HG02642 (cell line): ENCODE data around the gene CCNY.
"Not testable (repeated sequence)": the region's sequence is repeated elsewhere in the genome, so short reads cannot be mapped to it uniquely, and the experiment has no call there.

Experiments used
- ATAC-seq: cut with Tn5 transposase; IDR thresholded peaks from one replicate; pipeline ENCODE4 v1.9.1; 2021; ENCODE audit warnings: mild to moderate bottlenecking; ENCODE audit not compliant: unreplicated experiment, poor library complexity

Gene CCNY

GRCh38 chr10:35399414-35400009 lies 63.2 kb downstream of the CCNY start:
- ATAC-seq, result no peak

DNA sequence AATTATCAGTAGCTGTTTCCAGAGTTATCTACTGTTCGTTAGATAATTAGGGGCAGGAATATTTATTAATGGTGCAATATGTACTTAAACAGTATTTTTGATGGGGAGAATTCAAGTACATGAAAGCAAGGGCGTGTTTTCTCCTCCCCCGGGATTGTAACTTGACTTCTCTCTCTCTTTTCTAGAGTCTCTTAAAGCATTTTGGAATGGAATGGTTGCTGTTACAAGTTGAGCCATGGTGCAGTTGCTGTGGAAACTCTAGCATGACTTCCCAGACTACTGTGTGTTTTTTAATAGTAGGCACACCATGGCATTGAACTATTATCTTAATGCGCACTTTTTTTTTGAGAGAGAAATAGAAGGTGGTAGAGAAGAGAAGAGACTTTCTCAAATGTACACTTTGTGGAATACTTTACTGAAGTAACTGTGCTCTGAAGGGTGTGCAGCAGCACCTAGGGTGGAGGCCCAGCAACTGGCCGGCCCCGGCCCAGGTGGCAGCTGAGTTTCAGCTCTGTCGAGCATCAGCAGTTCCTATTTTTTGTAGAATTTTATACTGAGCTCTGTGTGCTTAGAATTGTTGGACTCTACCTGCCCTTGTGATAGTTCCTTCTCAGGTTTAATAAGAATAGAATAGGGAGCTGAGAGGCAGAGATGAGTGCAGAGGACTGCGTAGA lies 64.4 kb downstream of the CCNY start:
- no peak for ATAC-seq

DNA sequence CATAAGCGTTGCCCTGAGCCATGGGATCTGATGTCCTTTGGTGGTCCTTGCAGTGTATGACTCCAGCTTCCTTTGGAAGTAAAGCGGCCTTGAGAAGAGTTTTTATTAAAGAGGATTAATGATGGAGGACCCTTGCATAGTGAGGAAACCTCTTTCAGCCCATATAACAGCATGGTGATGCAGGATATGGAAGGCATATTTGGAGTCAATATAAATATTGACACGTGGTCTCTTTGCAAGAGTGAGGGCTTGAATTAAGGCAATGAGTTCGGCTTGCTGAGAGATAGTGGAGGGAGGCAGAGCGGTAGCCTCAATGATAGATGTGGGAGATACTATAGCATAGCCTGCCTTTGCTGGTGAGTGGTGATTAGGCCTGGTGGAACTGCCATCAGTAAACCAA lies 67.2 kb downstream of the CCNY start:
- ATAC-seq, result not testable (repeated sequence)

- ATAC-seq, result not testable (repeated sequence)
Observed at GRCh38 chr10:35404077-35404476, 67.8 kb downstream of the CCNY start.

GRCh38 chr10:35406003-35406630 lies 69.8 kb downstream of the CCNY start:
- not testable (repeated sequence) for ATAC-seq

DNA sequence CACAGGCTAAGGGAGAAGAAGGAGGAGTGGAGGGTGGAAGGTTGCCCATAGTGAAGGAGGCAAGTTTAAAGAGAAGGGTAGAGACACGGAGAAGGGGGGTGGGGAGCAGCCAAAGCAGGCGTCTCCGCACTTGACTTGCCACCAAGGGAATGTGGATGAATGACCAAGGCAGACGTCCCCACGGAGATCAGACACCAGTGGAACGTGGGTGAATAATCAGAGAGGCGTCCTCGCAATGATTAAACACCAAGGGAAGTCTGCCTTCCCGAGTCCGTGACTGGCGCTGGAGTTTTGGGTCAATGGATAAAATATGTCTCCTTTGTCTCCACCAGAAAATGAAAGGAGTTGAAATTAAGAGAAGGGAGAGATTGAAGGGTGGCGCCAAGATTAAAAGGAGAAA lies 71.4 kb downstream of the CCNY start:
- ATAC-seq, result not testable (repeated sequence)

DNA sequence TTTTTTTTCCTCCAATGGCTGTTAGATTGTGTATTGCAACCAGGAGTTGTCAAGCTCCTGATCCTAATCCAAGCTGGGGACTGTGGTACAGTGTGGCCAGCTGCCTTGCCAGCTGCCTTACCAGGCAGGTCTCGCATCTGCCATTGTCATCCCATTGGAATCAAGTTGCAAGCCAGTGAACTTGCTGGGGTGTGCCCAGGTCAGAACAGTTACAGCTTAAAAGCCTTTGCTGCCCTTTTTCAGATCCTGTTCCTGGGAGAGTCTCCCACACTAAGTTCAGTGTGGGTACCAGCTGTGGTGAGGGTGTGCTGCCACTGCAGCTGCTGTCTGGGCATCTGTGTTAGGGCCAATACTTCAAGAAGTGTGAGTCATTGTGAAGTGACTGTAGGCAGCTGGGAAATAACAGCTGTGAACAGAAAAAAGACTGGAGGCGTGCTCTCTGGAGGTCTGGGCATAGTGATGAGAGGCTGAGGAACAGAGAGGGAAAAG lies 72.8 kb downstream of the CCNY start:
- ATAC-seq, result no peak

DNA sequence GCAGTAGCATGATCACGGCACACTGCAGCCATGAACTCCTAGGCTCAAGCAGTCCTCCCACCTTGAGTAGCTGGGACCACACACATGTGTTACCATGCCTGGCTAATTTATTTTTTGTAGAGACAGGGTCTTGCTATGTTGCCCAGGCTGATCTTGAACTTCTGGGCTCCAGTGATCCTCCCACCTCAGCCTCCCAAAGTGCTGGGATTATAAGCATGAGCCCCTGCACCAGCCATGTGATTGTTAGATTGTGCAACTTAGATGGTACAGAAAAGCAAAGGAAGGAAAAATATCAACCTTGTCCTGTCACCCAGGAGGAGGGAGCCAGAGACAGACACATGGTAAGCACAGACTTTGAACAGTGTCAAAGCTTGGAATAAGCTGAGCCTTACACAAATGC lies 73.5 kb downstream of the CCNY start:
- no peak for ATAC-seq

DNA sequence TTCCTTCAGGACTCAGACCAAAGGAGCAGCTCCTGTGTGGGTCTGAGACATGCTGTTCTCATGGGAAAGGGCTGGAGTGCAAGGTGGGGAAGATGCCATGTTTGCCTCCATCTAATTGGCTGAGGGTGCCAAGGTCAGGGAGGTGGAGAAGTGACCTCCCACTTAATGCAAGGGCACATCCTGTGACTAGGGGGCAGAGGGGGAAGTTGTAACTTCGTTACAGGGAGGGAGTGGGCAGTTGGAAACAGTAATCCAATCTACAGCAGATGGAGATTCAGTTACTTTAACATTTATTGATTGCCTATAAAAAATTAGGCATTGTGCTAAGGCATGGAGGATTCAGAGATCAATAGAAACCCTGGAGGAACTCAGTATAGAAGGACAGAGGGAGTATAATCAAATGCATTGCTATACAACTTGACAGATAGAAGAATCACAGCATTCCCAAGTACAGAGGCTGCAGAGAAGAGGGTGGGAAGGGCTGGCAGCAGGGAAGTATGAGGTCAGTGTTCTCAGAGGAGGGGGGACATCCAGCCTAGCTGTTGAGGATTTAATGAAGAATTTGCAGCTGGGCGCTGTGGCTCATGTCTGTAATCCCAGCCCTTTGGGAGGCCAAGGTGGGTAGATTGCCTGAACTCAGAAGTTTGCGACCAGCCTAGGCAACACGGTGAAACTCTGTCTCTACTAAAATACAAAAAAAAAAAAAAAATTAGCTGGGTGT lies 75.9 kb downstream of the CCNY start:
- no peak for ATAC-seq

GRCh38 chr10:35412900-35413491 lies 76.7 kb downstream of the CCNY start:
- no peak for ATAC-seq

GRCh38 chr10:35413985-35414861 lies 77.9 kb downstream of the CCNY start:
- ATAC-seq, result no peak

DNA sequence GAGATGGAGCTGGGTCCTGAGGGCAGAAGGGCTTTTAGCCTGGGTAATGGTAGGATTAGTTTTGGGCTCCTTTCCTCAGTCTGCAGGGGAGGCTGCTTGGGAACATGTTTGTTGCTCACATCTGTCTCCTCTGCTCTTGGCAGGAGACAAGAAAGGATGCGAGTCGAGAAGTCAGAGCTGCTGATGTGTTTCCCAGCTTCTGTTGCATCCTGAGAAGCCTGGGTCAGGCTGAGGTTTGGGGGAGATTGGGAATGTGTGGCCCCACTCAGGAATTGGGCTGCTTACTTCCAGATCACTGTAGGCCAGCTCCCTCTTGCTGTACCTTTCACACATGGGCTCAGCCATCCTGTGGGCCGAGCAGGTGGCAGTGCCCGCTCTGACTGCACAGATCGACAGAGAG lies 79.2 kb downstream of the CCNY start:
- no peak for ATAC-seq

- no peak for ATAC-seq
Observed at GRCh38 chr10:35416619-35417312, 80.5 kb downstream of the CCNY start.

GRCh38 chr10:35417313-35417625 lies 81.0 kb downstream of the CCNY start:
- ATAC-seq, result no peak

- no peak for ATAC-seq
Observed at GRCh38 chr10:35417795-35418194, 81.5 kb downstream of the CCNY start.

- ATAC-seq, result not testable (repeated sequence)
Observed at GRCh38 chr10:35418580-35418979, 82.3 kb downstream of the CCNY start.

GRCh38 chr10:35420044-35420443 lies 83.7 kb downstream of the CCNY start:
- ATAC-seq, result no peak

- ATAC-seq, result no peak
Observed at GRCh38 chr10:35420827-35421552, 84.7 kb downstream of the CCNY start.
